ENCODE measurements around the gene HMGA1.

The HMGA1 gene

GRCh38 chr6:34237722-34238584 is 1.3 kb downstream of the HMGA1 start:
- Histone ChIP-seq H3K4me3 (IDR thresholded peaks at IDR 0.05; ENCODE audit: insufficient read depth, low read depth, low read length) (no peak overlapping the region), H3K27me3 (ENCODE audit: insufficient read depth, low read depth) (no peaks in the 10 kb centered on the region), H3K79me2 (ENCODE audit: insufficient read depth, low read depth) (peaks cover 46% of the 10 kb centered on the region), H3K4me2 (peak overlapping the region; percentile 69), H3K27ac (peak overlapping the region; percentile 96), H4K20me1 (ENCODE audit: insufficient read depth) (no peaks in the 10 kb centered on the region), H3K9ac (peak overlapping the region; percentile 100), H2AFZ (ENCODE audit: low read depth) (peak overlapping the region; percentile 44; the same call in 1 of the 2 replicates), H3K4me1 (ENCODE audit: low read depth, poor library complexity, severe bottlenecking) (peaks cover 23% of the 10 kb centered on the region), H3K36me3 (ENCODE audit: insufficient read depth) (no peaks in the 10 kb centered on the region; the same call in 1 of the 2 replicates)
- peak; percentile 46 for TF ChIP-seq CTCF (conservative IDR thresholded peaks at IDR 0.05; ENCODE audit: low read depth, low read length)

GRCh38 chr6:34238585-34239499 is 2.2 kb downstream of the HMGA1 start:
- Histone ChIP-seq H3K4me2 (peak overlapping the region; percentile 69), H3K27ac (peak overlapping the region; percentile 96), H2AFZ (ENCODE audit: low read depth) (no peak overlapping the region), H3K79me2 (ENCODE audit: insufficient read depth, low read depth) (peaks cover 46% of the 10 kb centered on the region), H3K9ac (peak overlapping the region; percentile 100), H3K4me1 (ENCODE audit: low read depth, poor library complexity, severe bottlenecking) (peaks cover 31% of the 10 kb centered on the region), H3K27me3 (ENCODE audit: insufficient read depth, low read depth) (no peaks in the 10 kb centered on the region), H3K4me3 (IDR thresholded peaks at IDR 0.05; ENCODE audit: insufficient read depth, low read depth, low read length) (no peak overlapping the region), H3K36me3 (ENCODE audit: insufficient read depth) (no peaks in the 10 kb centered on the region; the same call in 1 of the 2 replicates), H4K20me1 (ENCODE audit: insufficient read depth) (no peaks in the 10 kb centered on the region)
- no peak for TF ChIP-seq CTCF (conservative IDR thresholded peaks at IDR 0.05; ENCODE audit: low read depth, low read length)

GRCh38 chr6:34239500-34239825 is 2.8 kb downstream of the HMGA1 start:
- Histone ChIP-seq H3K27me3 (ENCODE audit: insufficient read depth, low read depth) (no peaks in the 10 kb centered on the region), H3K4me3 (IDR thresholded peaks at IDR 0.05; ENCODE audit: insufficient read depth, low read depth, low read length) (no peak overlapping the region), H2AFZ (ENCODE audit: low read depth) (no peak overlapping the region), H3K4me1 (ENCODE audit: low read depth, poor library complexity, severe bottlenecking) (peaks cover 37% of the 10 kb centered on the region), H4K20me1 (ENCODE audit: insufficient read depth) (no peaks in the 10 kb centered on the region), H3K27ac (peak overlapping the region; percentile 96; the same call in 1 of the 2 replicates), H3K4me2 (peak overlapping the region; percentile 69; the same call in 1 of the 2 replicates), H3K36me3 (ENCODE audit: insufficient read depth) (no peaks in the 10 kb centered on the region; the same call in 1 of the 2 replicates), H3K79me2 (ENCODE audit: insufficient read depth, low read depth) (peaks cover 46% of the 10 kb centered on the region), H3K9ac (peak overlapping the region; percentile 100; the same call in 1 of the 2 replicates)
- no peak for TF ChIP-seq CTCF (conservative IDR thresholded peaks at IDR 0.05; ENCODE audit: low read depth, low read length)

- no peak for TF ChIP-seq CTCF (conservative IDR thresholded peaks at IDR 0.05; ENCODE audit: low read depth, low read length)
- H3K4me3 ChIP-seq (IDR thresholded peaks at IDR 0.05; ENCODE audit: insufficient read depth, low read depth, low read length) = no peak overlapping the region
- H2AFZ ChIP-seq (ENCODE audit: low read depth) = no peak overlapping the region
- no peak overlapping the region; the same call in 1 of the 2 replicates for H3K9ac ChIP-seq
- peak overlapping the region; percentile 69; the same call in 1 of the 2 replicates for H3K4me2 ChIP-seq
- H3K27ac ChIP-seq = peak overlapping the region; percentile 96; the same call in 1 of the 2 replicates
- H3K27me3 ChIP-seq (ENCODE audit: insufficient read depth, low read depth) = no peaks in the 10 kb centered on the region
- no peaks in the 10 kb centered on the region for H4K20me1 ChIP-seq (ENCODE audit: insufficient read depth)
- peaks cover 46% of the 10 kb centered on the region for H3K79me2 ChIP-seq (ENCODE audit: insufficient read depth, low read depth)
- H3K4me1 ChIP-seq (ENCODE audit: low read depth, poor library complexity, severe bottlenecking) = peaks cover 39% of the 10 kb centered on the region
- no peaks in the 10 kb centered on the region; the same call in 1 of the 2 replicates for H3K36me3 ChIP-seq (ENCODE audit: insufficient read depth)
These were observed 3.2 kb downstream of the HMGA1 start for GRCh38 chr6:34239893-34240292.

Measured in KMS-11 (cell line).